GM23338 (cell line): Measurements from ENCODE around the gene SSR3. TPM values are rescaled to one million over a fixed set of nuclear protein-coding genes. Genes with fewer than 3 reads are reported as not detected.

Experiments used
- ATAC-seq: fragments of 200-7000 bp; cut with Tn5 transposase; 3 replicates; pipeline ENCODE4 v1.9.1; 2020
- DNase-seq: peaks from one replicate; pipeline ENCODE4 v3.0.0-alpha.2; 2015; ENCODE audit warnings: low spot score
- H2AFZ ChIP-seq: fragments of 200-600 bp; sonication (generic); 2 replicates; pipeline ENCODE4 v1.8.0; 2016; ENCODE audit warnings: antibody characterized with exemption, mild to moderate bottlenecking, moderate library complexity
- H3F3A ChIP-seq: fragments of 200-600 bp; sonication (generic); replicated peaks from 2 replicates; pipeline ENCODE4 v1.8.0; 2017; ENCODE audit warnings: antibody characterized with exemption, mixed run types, low read depth
- H3K27ac ChIP-seq: fragments of 200-600 bp; sonication (generic); 2 replicates; pipeline ENCODE4 v1.6.1; 2016; ENCODE audit warnings: low read depth
- H3K27me3 ChIP-seq: fragments of 200-600 bp; sonication (generic); 2 replicates; pipeline ENCODE4 v1.8.0; 2016; ENCODE audit warnings: mild to moderate bottlenecking, mixed run types, moderate library complexity; ENCODE audit not compliant: insufficient read depth
- H3K36me3 ChIP-seq: fragments of 200-600 bp; sonication (generic); 2 replicates; pipeline ENCODE4 v1.8.0; 2016; ENCODE audit warnings: mild to moderate bottlenecking; ENCODE audit not compliant: insufficient read depth
- H3K4me1 ChIP-seq: fragments of 200-600 bp; sonication (generic); 2 replicates; pipeline ENCODE4 v1.8.0; 2016; ENCODE audit warnings: mild to moderate bottlenecking, moderate library complexity; ENCODE audit not compliant: insufficient read depth
- H3K4me2 ChIP-seq: fragments of 200-600 bp; sonication (generic); 2 replicates; pipeline ENCODE4 v1.7.1; 2017; ENCODE audit warnings: mixed run types
- H3K4me3 ChIP-seq: fragments of 200-600 bp; sonication (generic); 2 replicates; pipeline ENCODE4 v1.6.1; 2016; ENCODE audit warnings: mixed run types
- H3K79me2 ChIP-seq: fragments of 200-600 bp; sonication (generic); replicated peaks from 2 replicates; pipeline ENCODE4 v1.8.0; 2017; ENCODE audit warnings: mild to moderate bottlenecking; ENCODE audit not compliant: insufficient read depth
- H3K9me2 ChIP-seq: fragments of 200-600 bp; sonication (generic); 2 replicates; pipeline ENCODE4 v1.8.0; 2017; ENCODE audit not compliant: insufficient read depth
- H4K20me1 ChIP-seq: fragments of 200-600 bp; sonication (generic); replicated peaks from 2 replicates; pipeline ENCODE4 v1.8.0; 2017; ENCODE audit warnings: mild to moderate bottlenecking; ENCODE audit not compliant: insufficient read depth
- H3K27ac Mint-ChIP-seq: 2 replicates; pipeline ENCODE4 v1.8.0; 2020; ENCODE audit warnings: inconsistent platforms, mild to moderate bottlenecking, moderate library complexity, mixed read lengths
- H3K27me3 Mint-ChIP-seq: 3 replicates; pipeline ENCODE4 v1.8.0; 2022; ENCODE audit warnings: low read depth, mild to moderate bottlenecking, moderate library complexity, mixed read lengths, inconsistent platforms; ENCODE audit not compliant: insufficient read depth, poor library complexity
- H3K36me3 Mint-ChIP-seq: 3 replicates; pipeline ENCODE4 v1.8.0; 2021; ENCODE audit warnings: low read depth, mild to moderate bottlenecking, inconsistent platforms, moderate library complexity, mixed read lengths
- H3K4me1 Mint-ChIP-seq: 3 replicates; pipeline ENCODE4 v1.8.0; 2020; ENCODE audit warnings: mild to moderate bottlenecking, inconsistent platforms, mixed read lengths
- H3K4me3 Mint-ChIP-seq: 3 replicates; pipeline ENCODE4 v1.8.0; 2021; ENCODE audit warnings: moderate library complexity, mild to moderate bottlenecking, inconsistent platforms, mixed read lengths
- H3K9me3 Mint-ChIP-seq: 3 replicates; pipeline ENCODE4 v1.8.0; 2020; ENCODE audit warnings: moderate library complexity, mild to moderate bottlenecking, inconsistent platforms, mixed read lengths
- EZH2 ChIP-seq: fragments of 200-600 bp; sonication (generic); IDR thresholded peaks from one replicate; pipeline ENCODE4 v1.8.0; 2017; ENCODE audit warnings: antibody characterized with exemption, mild to moderate bottlenecking, low read depth; ENCODE audit not compliant: unreplicated experiment
- EZH2phosphoT487 ChIP-seq: fragments of 200-600 bp; sonication (generic); IDR thresholded peaks from one replicate; pipeline ENCODE4 v1.8.1; 2018; ENCODE audit warnings: antibody characterized with exemption; ENCODE audit not compliant: unreplicated experiment
- JUNB ChIP-seq: IDR thresholded peaks from one replicate; pipeline ENCODE4 v1.6.1; 2016; ENCODE audit warnings: antibody characterized with exemption; ENCODE audit not compliant: unreplicated experiment
- POLR2AphosphoS5 ChIP-seq: IDR thresholded peaks from 2 replicates; pipeline ENCODE4 v1.6.1; 2016; ENCODE audit warnings: antibody characterized with exemption, low read depth
- ZNF114 ChIP-seq: fragments of 250-450 bp; sonication (Bioruptor Pico); IDR thresholded peaks from 2 replicates; pipeline ENCODE4 v1.5.0; 2020; ENCODE audit warnings: mild to moderate bottlenecking, moderate library complexity
- ZNF331 ChIP-seq: fragments of 250-450 bp; sonication (Bioruptor Pico); IDR thresholded peaks from 2 replicates; pipeline ENCODE4 v1.5.0; 2020; ENCODE audit warnings: low read depth, mild to moderate bottlenecking, moderate library complexity
- polyA plus RNA-seq: library from polyadenylated mRNA; unstranded; fragments of >200 nt; fragmentation: Nextera tagmentation; extraction: Ambion mirVana; gene quantifications from 2 replicates; pipeline ENCODE4 v1.2.1, GENCODE V29; 2016
- total RNA-seq: library from RNA; depleted of rRNA; stranded (reverse); fragments of >200 nt; shearing (Covaris generic); gene quantifications from 2 replicates; pipeline ENCODE4 v1.2.3, GENCODE V29; 2014
- TF ChIP-seq, protein P1 (sequence below), 2 experiments: fragments of 200-600 bp in 1 of 2; sonication (generic) in 1 of 2; conservative IDR thresholded peaks; 2 replicates each; pipeline versions ENCODE4 v1.5.1 to v1.6.1; 2016 to 2017; ENCODE audit warnings: antibody characterized with exemption in 2 of 2, low read depth in 2 of 2, mild to moderate bottlenecking in 2 of 2, moderate library complexity in 1 of 2
- TF ChIP-seq, protein P2 (sequence below): IDR thresholded peaks from 2 replicates; pipeline ENCODE4 v1.6.1; 2016; ENCODE audit warnings: antibody characterized with exemption
- TF ChIP-seq, protein P3 (sequence below): fragments of 250-450 bp; sonication (Bioruptor Pico); IDR thresholded peaks from 2 replicates; pipeline ENCODE4 v1.5.0; 2020; ENCODE audit warnings: mild to moderate bottlenecking, moderate library complexity

Gene SSR3
- total and polyA plus RNA-seq, 2 experiments from 2014 or later, result 143 to 173 TPM

DNA sequence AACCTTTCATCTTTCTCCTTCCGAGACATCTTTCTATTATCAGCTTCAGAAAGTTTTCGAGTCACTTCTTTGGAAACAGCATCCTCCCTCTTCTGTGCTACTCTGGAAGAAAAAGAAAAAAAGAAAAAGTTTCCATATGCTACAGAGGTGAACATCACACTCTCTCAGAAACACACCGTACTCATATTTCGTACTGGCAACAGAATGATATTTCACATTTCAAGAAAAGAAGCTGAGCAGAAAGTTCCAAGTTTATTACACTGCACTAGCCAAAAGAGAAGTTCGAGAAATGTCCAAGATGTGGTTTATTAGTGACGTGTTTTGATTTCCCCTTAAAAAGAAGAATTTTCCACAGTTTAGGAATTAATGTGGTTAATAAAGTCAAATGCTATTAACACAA, 6.0 kb downstream of the SSR3 start:
- Mint-ChIP-seq H3K27me3 (peaks cover 2% of the 10 kb centered on the region), H3K4me3 (no peak overlapping the region), H3K36me3 (peaks cover 81% of the 10 kb centered on the region), H3K9me3 (no peaks in the 10 kb centered on the region), H3K4me1 (peaks cover 5% of the 10 kb centered on the region; the same call in 2 of the 3 replicates), H3K27ac (no peak overlapping the region)
- H3K36me3 ChIP-seq, result peaks cover 65% of the 10 kb centered on the region
- no peaks in the 10 kb centered on the region for H3K9me2 ChIP-seq
- DNase-seq, result no peak
- peaks cover 97% of the 10 kb centered on the region for H3K79me2 ChIP-seq
- H2AFZ ChIP-seq, result no peak overlapping the region
- H3K4me3 ChIP-seq, result no peak overlapping the region
- TF ChIP-seq, protein P1, sequence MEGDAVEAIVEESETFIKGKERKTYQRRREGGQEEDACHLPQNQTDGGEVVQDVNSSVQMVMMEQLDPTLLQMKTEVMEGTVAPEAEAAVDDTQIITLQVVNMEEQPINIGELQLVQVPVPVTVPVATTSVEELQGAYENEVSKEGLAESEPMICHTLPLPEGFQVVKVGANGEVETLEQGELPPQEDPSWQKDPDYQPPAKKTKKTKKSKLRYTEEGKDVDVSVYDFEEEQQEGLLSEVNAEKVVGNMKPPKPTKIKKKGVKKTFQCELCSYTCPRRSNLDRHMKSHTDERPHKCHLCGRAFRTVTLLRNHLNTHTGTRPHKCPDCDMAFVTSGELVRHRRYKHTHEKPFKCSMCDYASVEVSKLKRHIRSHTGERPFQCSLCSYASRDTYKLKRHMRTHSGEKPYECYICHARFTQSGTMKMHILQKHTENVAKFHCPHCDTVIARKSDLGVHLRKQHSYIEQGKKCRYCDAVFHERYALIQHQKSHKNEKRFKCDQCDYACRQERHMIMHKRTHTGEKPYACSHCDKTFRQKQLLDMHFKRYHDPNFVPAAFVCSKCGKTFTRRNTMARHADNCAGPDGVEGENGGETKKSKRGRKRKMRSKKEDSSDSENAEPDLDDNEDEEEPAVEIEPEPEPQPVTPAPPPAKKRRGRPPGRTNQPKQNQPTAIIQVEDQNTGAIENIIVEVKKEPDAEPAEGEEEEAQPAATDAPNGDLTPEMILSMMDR (conservative IDR thresholded peaks at IDR 0.05; ENCODE audit: low read depth in 2 of 2), result no peak
- TF ChIP-seq, protein P2, sequence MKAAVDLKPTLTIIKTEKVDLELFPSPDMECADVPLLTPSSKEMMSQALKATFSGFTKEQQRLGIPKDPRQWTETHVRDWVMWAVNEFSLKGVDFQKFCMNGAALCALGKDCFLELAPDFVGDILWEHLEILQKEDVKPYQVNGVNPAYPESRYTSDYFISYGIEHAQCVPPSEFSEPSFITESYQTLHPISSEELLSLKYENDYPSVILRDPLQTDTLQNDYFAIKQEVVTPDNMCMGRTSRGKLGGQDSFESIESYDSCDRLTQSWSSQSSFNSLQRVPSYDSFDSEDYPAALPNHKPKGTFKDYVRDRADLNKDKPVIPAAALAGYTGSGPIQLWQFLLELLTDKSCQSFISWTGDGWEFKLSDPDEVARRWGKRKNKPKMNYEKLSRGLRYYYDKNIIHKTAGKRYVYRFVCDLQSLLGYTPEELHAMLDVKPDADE, result no peak
- no peak for TF ChIP-seq EZH2phosphoT487
- no peak for TF ChIP-seq POLR2AphosphoS5
- no peak for TF ChIP-seq ZNF331 (CRISPR knock-in tag)
- TF ChIP-seq EZH2, result no peak
- no peak for TF ChIP-seq JUNB
- TF ChIP-seq, protein P3, sequence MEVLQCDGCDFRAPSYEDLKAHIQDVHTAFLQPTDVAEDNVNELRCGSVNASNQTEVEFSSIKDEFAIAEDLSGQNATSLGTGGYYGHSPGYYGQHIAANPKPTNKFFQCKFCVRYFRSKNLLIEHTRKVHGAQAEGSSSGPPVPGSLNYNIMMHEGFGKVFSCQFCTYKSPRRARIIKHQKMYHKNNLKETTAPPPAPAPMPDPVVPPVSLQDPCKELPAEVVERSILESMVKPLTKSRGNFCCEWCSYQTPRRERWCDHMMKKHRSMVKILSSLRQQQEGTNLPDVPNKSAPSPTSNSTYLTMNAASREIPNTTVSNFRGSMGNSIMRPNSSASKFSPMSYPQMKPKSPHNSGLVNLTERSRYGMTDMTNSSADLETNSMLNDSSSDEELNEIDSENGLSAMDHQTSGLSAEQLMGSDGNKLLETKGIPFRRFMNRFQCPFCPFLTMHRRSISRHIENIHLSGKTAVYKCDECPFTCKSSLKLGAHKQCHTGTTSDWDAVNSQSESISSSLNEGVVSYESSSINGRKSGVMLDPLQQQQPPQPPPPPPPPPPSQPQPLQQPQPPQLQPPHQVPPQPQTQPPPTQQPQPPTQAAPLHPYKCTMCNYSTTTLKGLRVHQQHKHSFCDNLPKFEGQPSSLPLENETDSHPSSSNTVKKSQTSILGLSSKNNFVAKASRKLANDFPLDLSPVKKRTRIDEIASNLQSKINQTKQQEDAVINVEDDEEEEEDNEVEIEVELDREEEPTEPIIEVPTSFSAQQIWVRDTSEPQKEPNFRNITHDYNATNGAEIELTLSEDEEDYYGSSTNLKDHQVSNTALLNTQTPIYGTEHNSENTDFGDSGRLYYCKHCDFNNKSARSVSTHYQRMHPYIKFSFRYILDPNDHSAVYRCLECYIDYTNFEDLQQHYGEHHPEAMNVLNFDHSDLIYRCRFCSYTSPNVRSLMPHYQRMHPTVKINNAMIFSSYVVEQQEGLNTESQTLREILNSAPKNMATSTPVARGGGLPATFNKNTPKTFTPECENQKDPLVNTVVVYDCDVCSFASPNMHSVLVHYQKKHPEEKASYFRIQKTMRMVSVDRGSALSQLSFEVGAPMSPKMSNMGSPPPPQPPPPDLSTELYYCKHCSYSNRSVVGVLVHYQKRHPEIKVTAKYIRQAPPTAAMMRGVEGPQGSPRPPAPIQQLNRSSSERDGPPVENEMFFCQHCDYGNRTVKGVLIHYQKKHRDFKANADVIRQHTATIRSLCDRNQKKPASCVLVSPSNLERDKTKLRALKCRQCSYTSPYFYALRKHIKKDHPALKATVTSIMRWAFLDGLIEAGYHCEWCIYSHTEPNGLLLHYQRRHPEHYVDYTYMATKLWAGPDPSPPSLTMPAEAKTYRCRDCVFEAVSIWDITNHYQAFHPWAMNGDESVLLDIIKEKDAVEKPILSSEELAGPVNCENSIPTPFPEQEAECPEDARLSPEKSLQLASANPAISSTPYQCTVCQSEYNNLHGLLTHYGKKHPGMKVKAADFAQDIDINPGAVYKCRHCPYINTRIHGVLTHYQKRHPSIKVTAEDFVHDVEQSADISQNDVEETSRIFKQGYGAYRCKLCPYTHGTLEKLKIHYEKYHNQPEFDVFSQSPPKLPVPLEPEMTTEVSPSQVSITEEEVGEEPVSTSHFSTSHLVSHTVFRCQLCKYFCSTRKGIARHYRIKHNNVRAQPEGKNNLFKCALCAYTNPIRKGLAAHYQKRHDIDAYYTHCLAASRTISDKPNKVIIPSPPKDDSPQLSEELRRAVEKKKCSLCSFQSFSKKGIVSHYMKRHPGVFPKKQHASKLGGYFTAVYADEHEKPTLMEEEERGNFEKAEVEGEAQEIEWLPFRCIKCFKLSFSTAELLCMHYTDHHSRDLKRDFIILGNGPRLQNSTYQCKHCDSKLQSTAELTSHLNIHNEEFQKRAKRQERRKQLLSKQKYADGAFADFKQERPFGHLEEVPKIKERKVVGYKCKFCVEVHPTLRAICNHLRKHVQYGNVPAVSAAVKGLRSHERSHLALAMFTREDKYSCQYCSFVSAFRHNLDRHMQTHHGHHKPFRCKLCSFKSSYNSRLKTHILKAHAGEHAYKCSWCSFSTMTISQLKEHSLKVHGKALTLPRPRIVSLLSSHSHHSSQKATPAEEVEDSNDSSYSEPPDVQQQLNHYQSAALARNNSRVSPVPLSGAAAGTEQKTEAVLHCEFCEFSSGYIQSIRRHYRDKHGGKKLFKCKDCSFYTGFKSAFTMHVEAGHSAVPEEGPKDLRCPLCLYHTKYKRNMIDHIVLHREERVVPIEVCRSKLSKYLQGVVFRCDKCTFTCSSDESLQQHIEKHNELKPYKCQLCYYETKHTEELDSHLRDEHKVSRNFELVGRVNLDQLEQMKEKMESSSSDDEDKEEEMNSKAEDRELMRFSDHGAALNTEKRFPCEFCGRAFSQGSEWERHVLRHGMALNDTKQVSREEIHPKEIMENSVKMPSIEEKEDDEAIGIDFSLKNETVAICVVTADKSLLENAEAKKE (CRISPR knock-in tag), result no peak
- TF ChIP-seq ZNF114 (CRISPR knock-in tag), result no peak
- H3K4me1 ChIP-seq, result peaks cover 6% of the 10 kb centered on the region
- H4K20me1 ChIP-seq, result peaks cover 34% of the 10 kb centered on the region
- H3K27ac ChIP-seq, result no peak overlapping the region
- no peak overlapping the region for H3K4me2 ChIP-seq
- H3F3A ChIP-seq, result no peaks in the 10 kb centered on the region
- no peaks in the 10 kb centered on the region for H3K27me3 ChIP-seq
- no peak for ATAC-seq
